Pancreas (tissue), 10 donors: ENCODE data around the gene ADCY5. TPM values are rescaled to one million over a fixed set of nuclear protein-coding genes. Genes with fewer than 3 reads are reported as not detected.
A peak's percentile ranks its signal among the peaks of the same experiment; 100 is the strongest.

ENCODE experiments used
- ATAC-seq, 4 donors: fragments of 200-7000 bp; cut with Tn5 transposase; one replicate each; pipeline versions ENCODE4 v1.8.0 to v1.9.1; 2020; ENCODE audit warnings: mild to moderate bottlenecking in 4 of 4, moderate library complexity in 4 of 4
- DNase-seq, 6 donors: peaks; one replicate each; pipeline ENCODE4 v3.0.0-alpha.2; 2020
- FAIRE-seq: peaks from 2 replicates; lab custom pipeline; 2012; peaks lifted over from hg19 to GRCh38; lab: Jason Lieb, UNC
- H3K27ac ChIP-seq, 4 donors: fragments of 200-600 bp; sonication (generic); 1 replicate in 3 of 4; 2 replicates in 1 of 4; pipeline versions ENCODE4 v1.5.0 to v1.8.0; 2020
- H3K27me3 ChIP-seq, 4 donors: fragments of 200-600 bp; one replicate each; pipeline ENCODE4 v1.8.0; 2021
- H3K36me3 ChIP-seq, 3 donors: fragments of 200-600 bp; sonication (generic) in 1 of 3; one replicate each; pipeline versions ENCODE4 v1.5.0 to v1.8.0; 2020 to 2021
- H3K4me1 ChIP-seq, 3 donors: fragments of 200-600 bp; one replicate each; pipeline ENCODE4 v1.8.0; 2021
- H3K4me3 ChIP-seq, 4 donors: fragments of 200-600 bp; sonication (generic) in 2 of 4; one replicate each; pipeline versions ENCODE4 v1.5.0 to v1.8.0; 2020 to 2021
- H3K9me3 ChIP-seq, 4 donors: fragments of 200-600 bp; one replicate each; pipeline ENCODE4 v1.8.0; 2021
- CTCF ChIP-seq, 4 donors: fragments of 200-600 bp; sonication (generic) in 3 of 4; IDR thresholded peaks; one replicate each; pipeline versions ENCODE4 v1.5.0 to v1.8.0; 2021; ENCODE audit warnings: antibody characterized with exemption in 4 of 4
- WGBS, 2 donors: extraction: QIAGEN DNeasy Blood & Tissue Kit; methylation state at CpG; one replicate each; pipeline ENCODE4 v1.1.7; 2013; 5-methylcytosine and 5-hydroxymethylcytosine counted together
- intact Hi-C, 3 donors: fragments of 100-400 bp; cut with DNase I; formaldehyde crosslinking; loops; one replicate each; pipeline versions ENCODE4 v1.11.1 to v1.14.2; 2022
- polyA plus RNA-seq, 2 donors: library from polyadenylated mRNA; stranded (reverse); fragments of 200-250 nt; gene quantifications; one replicate each; pipeline ENCODE4 v1.2.3, GENCODE V29; 2013
- total RNA-seq, 6 donors: library from RNA; stranded (reverse); fragmentation: NEBNext Ultra II Directional in 4 of 6; extraction: Animal tissue kit (Norgen Biotek cat#: 25700) in 4 of 6; gene quantifications; one replicate each; pipeline versions ENCODE4 v1.2.1 to v1.2.4, GENCODE V29; 2021 to 2023
- donor health status: healthy with polysubstance abuse.
- donor health status: DM: no; HTN: no; CAD: no; lungs with moderate emphysema.
- donor health status: DM: no; HTN: no; CAD: no.
- donor health status: control.
- donor health status: control.
- donor health status: Bipolar disorder and iron deficiency.
- donor health status: DM: yes; HTN: yes; CAD: no.
- donor health status: DM: no; HTN: no; CAD: no.
- donor health status: DM: no; HTN: no; CAD: no.
- donor health status: DM: yes; HTN: yes; CAD: no.

ADCY5 gene
- total and polyA plus RNA-seq, 8 donors: 6.0 to 13.4 (median 9.6) TPM

- Histone ChIP-seq H3K27ac (no peak overlapping the region), H3K9me3 (no peaks in the 10 kb centered on the region), H3K36me3 (peaks cover 0 to 7% (median 0%) of the 10 kb centered on the region in 3 donors), H3K4me1 (no peaks in the 10 kb centered on the region), H3K27me3 (no peaks in the 10 kb centered on the region), H3K4me3 (no peak overlapping the region)
- intact Hi-C loops: no loop called here
- FAIRE-seq (no peak), DNase-seq (no peak), ATAC-seq (no peak)
- no peak for TF ChIP-seq CTCF (IDR thresholded peaks at IDR 0.05)
- WGBS, 2 donors: 86 to 96% methylated on average over 13 of the region's 13 CpGs
Observed at GRCh38 chr3:123294296-123294938, 154.5 kb downstream of the ADCY5 start.

- DNase-seq: peak in 2 of 6 donors; percentile 4 to 53
- Histone ChIP-seq H3K27ac (no peak overlapping the region), H3K4me1 (no peaks in the 10 kb centered on the region), H3K27me3 (no peaks in the 10 kb centered on the region), H3K4me3 (no peak overlapping the region), H3K36me3 (peaks cover 0 to 8% (median 0%) of the 10 kb centered on the region in 3 donors), H3K9me3 (no peaks in the 10 kb centered on the region)
- 54 to 77% methylated on average over 15 of the region's 15 CpGs for WGBS, 2 donors
- FAIRE-seq: no peak
- no peak for TF ChIP-seq CTCF (IDR thresholded peaks at IDR 0.05)
- intact Hi-C loops: no loop called here
- no peak for ATAC-seq
Observed at GRCh38 chr3:123292321-123293310, 156.3 kb downstream of the ADCY5 start.

GRCh38 chr3:123291404-123291803 lies 157.5 kb downstream of the ADCY5 start:
- Histone ChIP-seq H3K9me3 (no peaks in the 10 kb centered on the region), H3K4me1 (no peaks in the 10 kb centered on the region), H3K36me3 (peaks cover 0 to 8% (median 0%) of the 10 kb centered on the region in 3 donors), H3K27me3 (no peaks in the 10 kb centered on the region), H3K27ac (no peak overlapping the region), H3K4me3 (no peak overlapping the region)
- 62 to 81% methylated on average over 7 of the region's 7 CpGs for WGBS, 2 donors
- FAIRE-seq (no peak), DNase-seq (no peak), ATAC-seq (no peak)
- no peak for TF ChIP-seq CTCF (IDR thresholded peaks at IDR 0.05)
- intact Hi-C loops: no loop called here

GRCh38 chr3:123290962-123291361 lies 157.9 kb downstream of the ADCY5 start:
- Histone ChIP-seq H3K9me3 (no peaks in the 10 kb centered on the region), H3K36me3 (peaks cover 0 to 8% (median 0%) of the 10 kb centered on the region in 3 donors), H3K27ac (no peak overlapping the region), H3K4me1 (no peaks in the 10 kb centered on the region), H3K4me3 (no peak overlapping the region), H3K27me3 (no peaks in the 10 kb centered on the region)
- WGBS, 2 donors: 86 to 90% methylated on average over 23 of the region's 23 CpGs
- TF ChIP-seq CTCF (IDR thresholded peaks at IDR 0.05): no peak
- intact Hi-C loops: no loop called here
- ATAC-seq (no peak), FAIRE-seq (no peak), DNase-seq (peak in 2 of 6 donors; percentile 11 to 45)
